Raji (cell line): ENCODE measurements around the gene LOX.

Source experiments
- POLR2A ChIP-seq: IDR thresholded peaks from 2 replicates; pipeline ENCODE4 v1.6.1; 2011; ENCODE audit warnings: low read depth, low read length, control low read depth; ENCODE audit not compliant: insufficient read depth

The LOX gene

DNA sequence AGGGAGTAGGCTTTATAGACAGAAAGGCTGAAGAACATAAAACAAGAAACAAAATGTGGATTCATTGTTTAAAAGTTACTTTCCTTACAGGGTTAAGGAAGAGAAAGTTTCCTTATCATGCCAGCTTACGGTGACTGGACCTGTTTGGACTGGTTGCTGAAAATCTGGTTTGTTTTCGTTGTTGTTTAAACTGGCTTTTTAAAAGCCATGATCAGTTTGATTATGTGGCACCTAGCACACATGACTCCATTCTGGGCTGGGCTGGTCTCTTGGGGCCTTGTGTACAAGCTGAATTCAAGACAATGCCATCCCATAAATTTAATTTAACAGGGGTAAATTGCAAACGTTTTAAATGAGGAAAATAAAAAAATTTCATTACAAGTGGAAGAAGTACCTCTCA, 32.9 kb upstream of the LOX start:
- no peak for TF ChIP-seq POLR2A

DNA sequence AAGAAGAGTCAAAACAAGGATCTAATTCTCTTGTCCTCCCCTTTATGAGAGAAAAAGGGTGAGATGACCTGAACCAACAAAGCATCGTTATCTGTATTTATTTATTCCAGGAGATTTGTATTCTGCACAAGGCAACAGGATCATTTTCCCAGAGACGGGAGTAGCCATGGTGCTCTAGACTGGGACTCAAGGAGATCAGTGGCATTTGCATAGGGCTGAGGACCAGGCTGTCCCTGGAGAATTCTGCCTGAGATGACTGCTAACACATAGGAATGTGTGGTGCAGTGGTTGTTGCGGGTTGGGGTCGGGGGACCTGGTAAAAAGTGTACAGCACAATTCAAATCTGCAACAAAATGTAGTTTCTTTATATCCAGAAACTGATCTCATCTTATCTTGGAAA, 29.0 kb upstream of the LOX start:
- no peak for TF ChIP-seq POLR2A

DNA sequence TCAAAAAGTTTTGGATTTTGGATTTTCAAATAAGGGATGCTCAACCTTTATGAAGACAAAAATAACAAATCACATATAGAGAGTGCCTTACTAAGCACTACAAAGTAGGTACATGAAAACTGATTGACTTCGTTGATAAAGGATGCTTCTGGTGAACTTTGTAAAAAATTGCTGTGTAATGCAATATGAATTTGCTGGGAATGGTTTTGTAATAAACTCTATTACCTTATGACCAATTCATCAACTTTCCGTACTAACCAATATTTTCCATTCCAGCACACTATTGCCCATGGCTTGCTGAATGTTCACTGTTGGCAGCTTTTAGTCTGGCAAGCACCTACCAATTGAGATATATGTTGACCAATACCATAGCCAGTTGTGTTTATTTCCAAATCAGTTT, 27.9 kb upstream of the LOX start:
- TF ChIP-seq POLR2A: no peak

DNA sequence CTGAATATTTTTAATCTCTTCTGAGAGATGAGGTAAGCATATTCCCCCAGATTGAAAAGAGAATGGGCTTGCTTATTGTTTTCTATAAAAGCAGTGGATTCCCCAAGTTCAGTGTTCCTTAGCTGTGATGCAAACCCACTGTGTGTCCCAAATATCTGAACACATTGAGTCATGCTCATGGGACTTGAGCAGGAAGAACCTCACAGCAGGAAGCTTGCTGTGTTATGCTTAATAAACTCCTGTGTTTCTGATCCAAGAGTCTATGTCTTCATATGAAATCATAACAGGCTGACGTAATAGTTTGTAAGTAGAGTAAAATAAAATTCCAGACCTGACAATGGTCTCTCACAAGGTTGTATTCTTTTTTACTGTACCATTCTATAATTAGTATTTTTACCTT, 24.8 kb upstream of the LOX start:
- no peak for TF ChIP-seq POLR2A

DNA sequence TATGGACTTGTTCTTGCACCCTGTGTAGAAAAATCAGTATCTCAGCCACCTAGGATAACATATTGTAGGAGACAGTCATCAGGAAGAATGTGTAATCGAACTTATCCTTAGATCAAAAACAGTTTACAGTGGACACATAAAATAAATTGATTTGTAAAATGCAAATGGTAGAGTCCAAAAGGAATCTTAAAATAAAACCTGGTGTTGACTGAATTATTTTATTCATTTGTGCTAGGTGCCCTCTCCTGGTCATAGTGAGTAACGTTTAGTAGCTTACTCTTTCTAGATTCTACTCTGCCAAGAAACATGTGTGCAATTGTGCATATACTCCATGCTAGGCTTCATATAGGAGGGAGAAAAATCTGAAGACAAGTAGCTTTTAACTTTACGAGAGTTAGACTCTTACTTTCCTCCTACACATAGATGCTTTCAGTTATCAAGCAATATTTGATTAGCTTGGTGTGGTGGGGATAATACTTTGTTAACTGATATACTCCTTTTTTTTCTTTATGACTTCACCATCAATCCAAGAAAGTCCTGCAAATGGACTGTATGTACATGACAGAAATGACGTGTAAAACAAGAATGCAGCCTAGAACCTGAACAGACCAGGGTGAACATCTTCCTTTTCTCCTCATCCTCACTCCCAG, 23.7 kb upstream of the LOX start:
- no peak for TF ChIP-seq POLR2A

DNA sequence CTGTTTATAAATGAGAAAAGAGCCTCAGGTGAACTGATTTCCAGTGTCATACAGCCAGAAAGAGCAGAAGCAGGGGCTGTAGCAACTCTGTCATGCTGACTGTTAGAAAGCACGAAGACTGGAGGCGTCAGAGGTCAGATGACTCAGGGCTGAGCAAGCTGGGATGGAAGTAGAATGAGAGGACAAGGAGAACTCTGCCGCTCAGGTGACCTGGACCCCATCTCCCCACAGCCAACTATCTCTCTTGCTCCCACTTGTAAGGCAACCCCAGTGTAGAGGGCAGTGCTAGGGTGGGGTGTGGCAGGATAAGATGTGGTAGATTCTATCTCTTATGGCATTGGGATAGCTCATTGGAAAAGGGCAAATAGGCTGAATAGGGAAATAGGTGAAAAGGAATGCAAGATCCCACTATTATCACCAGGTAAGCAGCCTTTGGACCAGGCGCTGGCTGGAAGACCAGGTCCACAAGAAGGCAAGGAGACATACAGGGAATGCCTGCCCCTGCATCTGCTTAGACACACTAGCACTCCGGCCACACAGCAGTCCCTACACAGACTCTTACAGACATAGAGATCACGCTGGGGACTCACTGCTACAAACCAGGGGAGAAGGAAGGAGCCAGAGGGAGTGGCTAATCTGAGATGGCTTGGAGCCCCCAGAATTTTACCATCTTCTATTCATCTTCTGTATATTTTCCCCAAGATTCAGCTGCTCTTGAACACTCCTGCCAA, 21.2 kb upstream of the LOX start:
- TF ChIP-seq POLR2A: no peak

DNA sequence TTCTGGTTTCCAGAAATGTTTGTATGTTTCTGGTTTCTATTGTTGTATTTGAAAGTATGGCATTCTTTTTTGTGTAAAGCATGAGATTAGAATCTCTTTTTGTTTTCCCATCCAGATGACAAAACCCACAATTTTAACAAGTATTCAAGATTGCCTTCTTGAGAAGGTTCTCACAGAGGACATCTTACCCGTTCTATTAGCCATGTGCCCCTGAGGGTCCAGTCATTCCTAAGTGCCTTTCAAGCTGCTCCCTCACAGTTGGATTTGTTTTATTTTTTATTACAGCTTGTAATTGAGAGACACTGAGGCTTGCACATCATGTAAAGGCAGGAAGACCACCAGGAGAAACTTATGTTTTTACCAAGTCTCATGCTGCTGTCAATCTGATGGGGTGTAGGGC, 19.3 kb upstream of the LOX start:
- no peak for TF ChIP-seq POLR2A

DNA sequence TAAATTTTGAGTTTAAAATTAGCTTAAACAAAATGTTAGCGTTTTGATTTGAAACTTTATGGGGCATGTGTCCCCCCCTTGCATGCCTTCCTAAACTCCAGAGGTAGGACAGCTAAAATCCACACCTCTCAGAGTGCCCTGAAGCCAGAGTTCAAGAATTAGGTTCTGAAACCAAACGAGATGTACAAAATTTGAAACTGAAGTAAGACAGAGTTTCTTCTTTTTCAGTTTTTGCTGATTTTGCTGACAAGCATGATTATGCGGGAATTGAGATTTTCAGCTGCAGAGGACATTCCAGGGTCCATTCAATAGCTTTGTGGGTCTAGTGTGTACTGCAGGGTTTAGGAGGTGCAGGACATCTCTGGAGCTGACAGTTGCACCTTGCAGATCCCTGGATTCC, 17.1 kb upstream of the LOX start:
- no peak for TF ChIP-seq POLR2A

DNA sequence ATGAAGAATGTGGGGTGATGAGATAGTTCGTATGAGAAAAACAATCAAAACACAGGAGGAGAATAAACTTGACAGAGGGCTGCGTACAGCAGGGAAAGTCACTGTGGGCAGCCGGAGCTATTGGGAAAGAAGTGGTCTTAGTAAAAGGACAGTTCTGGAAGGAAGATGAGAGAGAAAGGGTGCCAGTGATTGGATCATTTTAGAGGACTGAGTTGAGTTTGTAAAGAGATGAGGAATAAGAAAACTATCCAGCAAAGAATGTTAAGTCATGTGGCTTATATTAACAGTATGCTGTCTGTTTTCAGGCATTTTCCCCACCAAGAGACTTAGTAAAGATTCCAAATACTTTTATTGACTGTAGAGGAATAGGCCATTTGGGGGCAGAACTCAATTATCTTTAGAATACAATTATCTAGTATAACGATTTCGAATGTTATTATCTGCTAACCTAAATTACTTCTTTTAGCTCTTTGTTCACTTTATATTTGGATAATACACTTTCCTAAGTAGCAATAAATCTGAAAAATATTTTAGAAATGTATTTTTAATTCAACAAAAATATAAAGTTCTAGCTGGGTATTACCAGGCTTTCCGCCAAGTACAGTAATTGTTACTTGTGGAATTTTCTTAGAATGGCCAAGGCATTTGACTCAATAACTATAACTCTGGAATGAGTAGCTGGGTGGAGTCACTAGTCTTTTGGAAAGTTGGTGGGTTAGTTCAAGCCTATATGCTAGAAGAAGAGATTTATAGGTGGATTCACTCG, 15.5 kb upstream of the LOX start:
- TF ChIP-seq POLR2A: no peak

DNA sequence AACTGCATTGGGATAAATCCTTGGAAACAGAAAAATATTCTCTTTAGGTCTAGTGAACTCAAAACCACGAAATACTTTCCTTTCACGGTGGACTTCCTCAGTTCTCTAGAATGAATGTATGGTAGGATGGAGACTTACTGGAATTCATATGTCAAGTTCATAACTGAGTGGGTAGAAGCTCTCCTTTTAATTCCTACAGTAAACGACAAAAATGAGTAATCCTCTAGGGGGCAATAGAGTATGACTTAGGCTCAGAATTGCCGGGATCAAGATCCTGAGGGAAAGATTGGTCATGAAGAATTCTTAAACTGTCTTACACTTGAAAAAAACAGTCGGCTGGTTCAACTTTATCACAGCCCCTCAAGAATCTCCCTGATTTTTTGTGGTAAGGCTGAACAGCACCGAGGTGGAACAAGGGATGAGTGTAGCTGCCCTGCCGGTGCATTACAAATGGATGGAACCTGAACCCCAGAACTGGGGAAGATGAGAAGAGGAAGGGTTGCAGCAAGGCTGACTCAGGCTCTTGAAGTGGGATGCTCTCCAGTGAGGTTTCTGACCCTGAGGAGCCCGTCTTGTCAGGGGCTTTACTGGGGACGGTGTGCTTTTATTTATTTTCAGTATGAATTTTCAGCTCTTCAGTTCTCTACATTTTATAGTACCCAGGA, 14.0 kb upstream of the LOX start:
- TF ChIP-seq POLR2A: no peak

DNA sequence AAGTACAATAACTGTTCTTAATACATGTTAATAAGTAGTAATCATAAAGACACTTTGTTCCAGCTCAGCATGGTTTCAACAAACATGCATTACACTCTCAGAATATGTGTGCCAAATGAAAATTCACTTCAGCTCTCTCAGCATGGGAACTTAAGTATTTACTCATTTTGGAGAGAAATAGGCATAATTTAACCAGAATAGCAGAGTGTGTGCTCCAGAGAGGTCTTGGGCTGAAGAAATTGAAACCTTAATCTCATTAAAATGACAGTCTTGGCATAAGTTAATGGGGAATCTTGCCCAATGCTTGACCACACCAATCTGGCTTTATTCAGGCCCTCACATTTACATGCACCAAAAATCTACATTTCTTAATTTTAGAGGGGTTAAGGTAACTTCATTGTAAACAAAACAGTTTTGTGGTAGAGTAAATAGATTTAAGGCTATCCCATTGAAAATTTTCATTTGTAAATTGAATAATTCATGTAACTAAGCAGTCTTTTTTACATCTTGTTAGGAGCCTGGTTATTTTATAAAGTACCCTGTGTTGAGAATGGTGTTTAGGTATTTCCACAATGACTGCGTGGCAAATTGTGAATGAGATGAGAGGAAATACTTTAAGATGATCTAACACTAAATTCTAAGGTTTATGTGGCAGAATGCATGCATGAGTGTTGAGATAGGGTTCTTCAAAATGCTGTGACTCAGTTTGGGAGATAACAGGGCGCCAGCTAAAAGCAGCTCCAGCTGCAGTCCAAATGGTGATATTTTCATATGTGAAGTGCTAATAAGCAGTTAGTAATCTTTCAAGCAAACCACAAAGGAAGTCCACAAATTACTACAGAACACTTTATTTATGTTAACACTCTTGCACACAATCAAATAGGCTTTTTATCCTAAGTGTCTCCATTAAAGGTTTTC, 11.3 kb upstream of the LOX start:
- TF ChIP-seq POLR2A: no peak

DNA sequence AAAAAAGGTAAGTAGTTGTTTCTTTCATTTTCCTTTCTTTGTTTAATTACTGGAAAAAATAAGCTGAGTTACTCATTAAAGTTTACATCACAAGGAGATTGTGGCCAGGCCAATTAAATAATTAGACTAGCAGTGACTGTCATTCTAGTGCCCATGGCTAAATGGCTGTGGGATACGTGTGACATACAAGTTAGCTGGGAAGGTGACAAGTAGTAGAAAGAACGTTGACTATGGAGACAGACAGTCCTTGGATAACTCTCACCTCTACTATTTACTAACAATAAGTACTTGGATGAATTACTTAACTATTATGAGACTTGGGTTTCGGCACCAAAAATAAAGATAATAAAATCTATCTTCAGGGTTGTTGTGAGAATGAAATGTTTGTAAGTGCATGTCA, 7.0 kb upstream of the LOX start:
- TF ChIP-seq POLR2A: no peak

DNA sequence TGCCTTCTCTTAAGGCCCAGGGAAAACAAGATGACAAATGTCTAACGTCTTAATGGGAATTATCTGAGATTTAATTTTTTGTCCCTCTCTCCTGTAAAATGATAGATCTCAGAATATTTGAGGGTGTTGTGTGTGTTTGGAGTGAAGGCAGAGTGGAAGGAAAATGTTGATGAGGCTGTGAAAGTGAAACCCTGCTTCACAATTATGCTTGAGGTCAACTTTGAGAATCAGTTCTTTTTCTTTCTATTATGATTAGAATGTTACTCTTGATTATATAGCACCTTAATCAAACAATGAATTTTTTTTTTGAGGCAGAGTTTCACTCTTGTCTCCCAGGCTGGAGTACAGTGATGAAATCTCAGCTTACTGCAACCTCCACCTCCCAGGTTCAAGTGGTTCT, 5.5 kb upstream of the LOX start:
- no peak for TF ChIP-seq POLR2A

DNA sequence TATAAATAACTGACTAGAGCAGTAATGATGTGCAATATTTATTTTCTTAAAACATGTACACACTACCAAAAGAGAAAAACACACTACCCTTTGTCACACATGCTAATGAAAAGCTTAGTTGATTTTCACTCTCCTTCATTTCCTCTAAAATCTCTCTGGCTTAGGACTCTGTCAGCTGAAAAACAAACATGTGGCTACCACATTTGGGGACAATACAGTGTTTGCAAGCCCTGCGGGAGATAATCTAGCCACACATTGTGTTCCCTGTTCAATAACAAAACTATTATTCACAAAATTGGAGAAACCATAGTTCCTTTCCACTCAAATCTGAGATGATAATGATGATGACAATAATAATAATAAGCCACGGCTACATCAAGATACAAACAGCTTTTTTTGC, 3.5 kb upstream of the LOX start:
- TF ChIP-seq POLR2A: no peak
